Kidney (tissue), 14 donors: Measurements from ENCODE around the gene PRMT3. TPM values are rescaled to one million over a fixed set of nuclear protein-coding genes. Genes with fewer than 3 reads are reported as not detected.
A peak's percentile ranks its signal among the peaks of the same experiment; 100 is the strongest.

Experiments used
- DNase-seq, 5 donors: peaks; one replicate each; pipeline ENCODE4 v3.0.0-alpha.2; 2013 to 2020
- FAIRE-seq: peaks from 2 replicates; lab custom pipeline; 2012; peaks lifted over from hg19 to GRCh38; lab: Jason Lieb, UNC
- H3K27ac ChIP-seq, 2 donors: one replicate each; pipeline ENCODE4 v1.7.0; 2013; ENCODE audit warnings: low read depth in 2 of 2, low read length in 2 of 2, inconsistent platforms in 1 of 2
- H3K27me3 ChIP-seq: one replicate; pipeline ENCODE4 v1.7.1; 2013; ENCODE audit warnings: low read length, inconsistent platforms; ENCODE audit not compliant: control insufficient read depth, insufficient read depth
- H3K36me3 ChIP-seq, 3 donors: one replicate each; pipeline versions ENCODE4 v1.7.0 to v1.7.1; 2013; ENCODE audit warnings: low read length in 3 of 3, control low read depth in 1 of 3, inconsistent platforms in 1 of 3; ENCODE audit not compliant: insufficient read depth in 3 of 3, control insufficient read depth in 2 of 3
- H3K4me1 ChIP-seq, 3 donors: one replicate each; pipeline versions ENCODE4 v1.7.0 to v1.7.1; 2013; ENCODE audit warnings: low read length in 3 of 3, inconsistent platforms in 1 of 3, low read depth in 1 of 3; ENCODE audit not compliant: control insufficient read depth in 2 of 3, insufficient read depth in 2 of 3
- H3K4me3 ChIP-seq, 3 donors: one replicate each; pipeline versions ENCODE4 v1.7.0 to v1.8.1; 2013; ENCODE audit warnings: low read length in 3 of 3, control low read depth in 1 of 3, inconsistent platforms in 1 of 3
- H3K9ac ChIP-seq, 3 donors: one replicate each; pipeline versions ENCODE4 v1.7.0 to v1.7.1; 2013; ENCODE audit warnings: low read length in 3 of 3, control low read depth in 1 of 3, inconsistent platforms in 1 of 3
- H3K9me3 ChIP-seq, 3 donors: one replicate each; pipeline versions ENCODE4 v1.7.0 to v1.7.1; 2013; ENCODE audit warnings: low read length in 3 of 3, control low read depth in 1 of 3, inconsistent platforms in 1 of 3; ENCODE audit not compliant: control insufficient read depth in 2 of 3, insufficient read depth in 1 of 3
- intact Hi-C: fragments of 100-400 bp; cut with DNase I; formaldehyde crosslinking; loops from one replicate; pipeline ENCODE4 v1.11.1; 2022
- polyA plus RNA-seq: library from polyadenylated mRNA; stranded (reverse); fragments of 350-450 nt; fragmentation: Illumina TruSeq; extraction: RNeasy Lipid Tissue Mini Kit (QIAGEN cat#74804); gene quantifications from one replicate; pipeline ENCODE4 v1.2.3, GENCODE V29; 2014; ENCODE audit warnings: low read depth, low replicate concordance; ENCODE audit not compliant: insufficient read depth
- total RNA-seq: library from RNA; stranded (reverse); fragmentation: NEBNext Ultra II Directional; extraction: Animal tissue kit (Norgen Biotek cat#: 25700); gene quantifications from one replicate; pipeline ENCODE4 v1.2.1, GENCODE V29; 2021
- TF ChIP-seq, protein P1 (sequence below): IDR thresholded peaks from 3 replicates; pipeline ENCODE4 v1.5.1; 2012; ENCODE audit warnings: mild to moderate bottlenecking, moderate library complexity, borderline replicate concordance; ENCODE audit not compliant: insufficient read depth; ENCODE audit errors: extremely low read depth
- donor health status: control.
- donor health status: control.
- donor health status: control.
- donor health status: control.
- donor health status: control.
- donor health status: DM: yes; HTN: yes; CAD: no.
- donor health status: Normal renal cell carcinoma (clear cell type).

PRMT3 gene
- total and polyA plus RNA-seq, 2 donors from 2014 or later, result 6.8 to 16.0 TPM

DNA sequence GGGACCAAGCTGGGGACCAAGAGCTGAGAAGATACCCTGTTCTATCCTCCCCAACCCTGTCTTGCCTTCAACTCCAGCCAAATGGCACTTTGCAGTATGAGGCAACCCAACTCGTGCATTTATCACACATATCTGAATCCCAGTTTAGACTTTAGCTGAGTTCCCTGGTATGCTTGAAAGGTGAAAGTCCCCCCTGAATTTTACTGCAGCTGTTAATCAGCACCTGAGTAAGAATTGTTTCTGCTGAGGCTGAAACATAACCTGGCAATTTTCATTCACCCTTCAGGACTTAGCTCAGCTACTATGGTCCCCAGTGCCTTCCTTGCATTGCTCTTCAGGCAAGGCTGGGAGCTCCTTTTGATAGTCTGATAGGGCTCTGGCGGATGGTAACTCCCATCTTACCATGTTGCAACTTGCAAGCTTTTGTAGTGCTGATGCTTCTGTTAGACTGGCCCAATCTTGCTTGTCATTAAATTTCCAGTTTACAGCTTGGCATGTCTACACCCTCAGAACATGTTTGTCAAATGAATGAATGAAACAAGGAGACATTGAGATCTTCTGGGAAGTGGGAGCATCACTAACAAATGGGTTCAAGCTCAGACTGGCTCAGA is 147.9 kb downstream of the PRMT3 start:
- H3K27ac ChIP-seq, result no peak overlapping the region
- intact Hi-C loops, result no loop called here
- peaks cover 0 to 7% (median 0%) of the 10 kb centered on the region in 3 donors for H3K9me3 ChIP-seq
- no peak for DNase-seq
- H3K4me1 ChIP-seq, result no peaks in the 10 kb centered on the region
- H3K27me3 ChIP-seq, result no peaks in the 10 kb centered on the region
- TF ChIP-seq, protein P1, sequence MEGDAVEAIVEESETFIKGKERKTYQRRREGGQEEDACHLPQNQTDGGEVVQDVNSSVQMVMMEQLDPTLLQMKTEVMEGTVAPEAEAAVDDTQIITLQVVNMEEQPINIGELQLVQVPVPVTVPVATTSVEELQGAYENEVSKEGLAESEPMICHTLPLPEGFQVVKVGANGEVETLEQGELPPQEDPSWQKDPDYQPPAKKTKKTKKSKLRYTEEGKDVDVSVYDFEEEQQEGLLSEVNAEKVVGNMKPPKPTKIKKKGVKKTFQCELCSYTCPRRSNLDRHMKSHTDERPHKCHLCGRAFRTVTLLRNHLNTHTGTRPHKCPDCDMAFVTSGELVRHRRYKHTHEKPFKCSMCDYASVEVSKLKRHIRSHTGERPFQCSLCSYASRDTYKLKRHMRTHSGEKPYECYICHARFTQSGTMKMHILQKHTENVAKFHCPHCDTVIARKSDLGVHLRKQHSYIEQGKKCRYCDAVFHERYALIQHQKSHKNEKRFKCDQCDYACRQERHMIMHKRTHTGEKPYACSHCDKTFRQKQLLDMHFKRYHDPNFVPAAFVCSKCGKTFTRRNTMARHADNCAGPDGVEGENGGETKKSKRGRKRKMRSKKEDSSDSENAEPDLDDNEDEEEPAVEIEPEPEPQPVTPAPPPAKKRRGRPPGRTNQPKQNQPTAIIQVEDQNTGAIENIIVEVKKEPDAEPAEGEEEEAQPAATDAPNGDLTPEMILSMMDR, result no peak
- no peak for FAIRE-seq
- no peak overlapping the region for H3K9ac ChIP-seq
- no peaks in the 10 kb centered on the region for H3K36me3 ChIP-seq
- H3K4me3 ChIP-seq, result no peak overlapping the region

DNA sequence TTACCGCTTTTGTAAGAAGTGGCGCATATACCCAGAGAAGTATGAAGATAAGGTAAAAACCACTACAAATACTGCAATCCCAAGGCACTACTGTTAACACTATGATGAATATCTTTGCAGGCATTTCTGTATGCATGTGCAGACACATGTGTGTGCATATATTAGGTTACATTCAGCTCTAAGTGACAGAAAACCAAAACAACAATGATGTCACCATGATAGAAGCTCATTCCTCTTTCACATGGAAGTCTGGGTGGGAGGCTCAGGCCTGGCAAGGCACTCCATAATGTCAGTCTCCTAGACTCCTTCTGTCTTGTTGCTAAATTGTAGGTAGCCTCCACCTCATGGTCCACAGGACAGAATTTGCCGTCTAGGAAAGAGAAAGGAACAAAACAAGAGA is 148.8 kb downstream of the PRMT3 start:
- DNase-seq (no peak), FAIRE-seq (no peak)
- Histone ChIP-seq H3K9ac (no peak overlapping the region), H3K4me3 (no peak overlapping the region), H3K27ac (no peak overlapping the region), H3K9me3 (peaks cover 0 to 7% (median 0%) of the 10 kb centered on the region in 3 donors), H3K36me3 (no peaks in the 10 kb centered on the region), H3K27me3 (no peaks in the 10 kb centered on the region), H3K4me1 (no peaks in the 10 kb centered on the region)
- TF ChIP-seq, protein P1, result no peak
- intact Hi-C loops, result no loop called here

DNA sequence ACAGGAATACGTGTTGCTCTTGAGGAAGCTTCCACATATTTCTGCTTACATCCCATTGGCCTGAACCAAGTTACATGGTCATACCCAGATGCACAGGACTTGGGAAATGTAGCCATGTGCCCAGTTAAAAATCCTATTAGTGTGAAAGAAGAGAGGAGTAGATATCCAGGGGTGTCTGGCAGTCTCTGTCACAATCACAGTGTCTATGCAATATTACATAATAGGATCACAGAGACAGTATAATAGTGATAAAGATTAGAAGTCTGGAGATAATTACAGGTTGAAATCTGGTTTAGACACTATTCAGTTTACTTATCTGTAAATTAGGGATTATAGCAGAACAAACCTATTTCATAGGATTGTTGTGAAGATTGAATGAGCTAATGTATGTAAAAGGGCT is 149.3 kb downstream of the PRMT3 start:
- H3K4me1 ChIP-seq, result no peaks in the 10 kb centered on the region
- FAIRE-seq, result no peak
- TF ChIP-seq, protein P1, result no peak
- DNase-seq, result no peak
- peaks cover 0 to 7% (median 0%) of the 10 kb centered on the region in 3 donors for H3K9me3 ChIP-seq
- no peaks in the 10 kb centered on the region for H3K36me3 ChIP-seq
- no peaks in the 10 kb centered on the region for H3K27me3 ChIP-seq
- intact Hi-C loops, result no loop called here
- no peak overlapping the region for H3K9ac ChIP-seq
- no peak overlapping the region for H3K27ac ChIP-seq
- H3K4me3 ChIP-seq, result no peak overlapping the region

DNA sequence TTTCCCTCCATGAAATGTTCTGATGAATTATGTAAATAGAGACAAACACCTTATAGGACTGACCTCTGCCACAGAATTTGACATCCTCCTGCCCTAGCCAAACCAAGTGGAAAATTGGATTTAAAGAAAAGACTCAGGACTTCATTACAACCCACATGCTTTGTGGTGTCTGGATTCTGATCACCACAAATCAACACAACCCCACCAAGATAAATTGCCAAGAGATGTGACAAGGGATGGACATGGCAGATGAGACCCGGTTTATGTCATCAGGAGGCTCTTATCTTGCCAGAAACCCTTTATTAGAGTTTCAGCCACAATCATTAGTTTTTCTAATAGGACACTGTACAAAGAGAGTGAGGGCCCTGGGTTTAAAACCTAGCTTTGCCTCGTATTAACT is 154.0 kb downstream of the PRMT3 start:
- peaks cover 0 to 7% (median 0%) of the 10 kb centered on the region in 3 donors for H3K9me3 ChIP-seq
- H3K9ac ChIP-seq, result no peak overlapping the region
- TF ChIP-seq, protein P1, result no peak
- H3K27me3 ChIP-seq, result no peaks in the 10 kb centered on the region
- no peak overlapping the region for H3K27ac ChIP-seq
- FAIRE-seq (no peak), DNase-seq (peak in 1 of 5 donors; percentile 34)
- H3K36me3 ChIP-seq, result no peaks in the 10 kb centered on the region
- intact Hi-C loops, result no loop called here
- H3K4me1 ChIP-seq, result no peaks in the 10 kb centered on the region
- H3K4me3 ChIP-seq, result no peak overlapping the region
